A549 (cell line): ENCODE results near the gene ALOX15B. TPM values are rescaled to one million over a fixed set of nuclear protein-coding genes. Genes with fewer than 3 reads are reported as not detected.

Experiments
- ATAC-seq, 2 experiments: fragments of 200-7000 bp in 1 of 2; fragments of >200 bp in 1 of 2; cut with Nextera tagmentation in 1 of 2; cut with Tn5 transposase in 1 of 2; 3 replicates each; pipeline versions ENCODE4 v1.8.0 to v1.9.1; 2018 to 2020; ENCODE audit warnings: mild to moderate bottlenecking in 1 of 2, moderate library complexity in 1 of 2
- CTCF ChIA-PET: fragments of 300-600 bp; sonication (Branson Sonifier 250); formaldehyde crosslinking; extraction: SDS; loops from one replicate; lab custom pipeline; 2021; ENCODE audit warnings: antibody characterized with exemption, inconsistent platforms; lab: Yijun Ruan, JAX
- POLR2A ChIA-PET: fragments of 350-600 bp; formaldehyde crosslinking; extraction: SDS; loops from one replicate; lab custom pipeline; 2021; ENCODE audit warnings: antibody characterized with exemption, inconsistent platforms; lab: Yijun Ruan, JAX
- DNase-seq, 2 experiments: peaks; one replicate each; pipeline versions ENCODE4 v3.0.0 to v3.0.0-alpha.2; 2011 to 2016; ENCODE audit warnings: low read depth in 1 of 2, low spot score in 1 of 2
- FAIRE-seq: peaks from 2 replicates; lab custom pipeline; 2011; peaks lifted over from hg19 to GRCh38; lab: Jason Lieb, UNC
- H3K27ac ChIP-seq, 2 experiments: fragments of >200 bp; sonication (Bioruptor Twin); formaldehyde crosslinking; 3 replicates each; pipeline ENCODE4 v1.5.1; 2016 to 2017
- H3K4me1 ChIP-seq: fragments of >200 bp; sonication (Bioruptor Twin); formaldehyde crosslinking; 3 replicates; pipeline ENCODE4 v1.6.1; 2016
- H3K4me2 ChIP-seq: fragments of >200 bp; sonication (Bioruptor Twin); formaldehyde crosslinking; 3 replicates; pipeline ENCODE4 v1.6.1; 2016
- H3K4me3 ChIP-seq: fragments of >200 bp; sonication (Bioruptor Twin); formaldehyde crosslinking; 3 replicates; pipeline ENCODE4 v1.5.1; 2016
- H3K9me3 ChIP-seq: fragments of >200 bp; sonication (Bioruptor Twin); formaldehyde crosslinking; 3 replicates; pipeline ENCODE4 v1.6.1; 2016
- EHMT2 ChIP-seq: fragments of 200-600 bp; sonication (generic); IDR thresholded peaks from 2 replicates; pipeline ENCODE4 v1.6.1; 2016; ENCODE audit warnings: antibody characterized with exemption, low read depth, mild to moderate bottlenecking, moderate library complexity
- ELK1 ChIP-seq: fragments of 150-350 bp; IDR thresholded peaks from 2 replicates; pipeline ENCODE4 v1.6.1; 2014; ENCODE audit warnings: low read depth, mild to moderate bottlenecking, low read length
- FOXS1 ChIP-seq: fragments of 250-450 bp; sonication (Bioruptor Pico); IDR thresholded peaks from 2 replicates; pipeline ENCODE4 v1.5.0; 2020; ENCODE audit warnings: mild to moderate bottlenecking, moderate library complexity
- HES2 ChIP-seq: fragments of >200 bp; sonication (Bioruptor Twin); formaldehyde crosslinking; IDR thresholded peaks from 2 replicates; pipeline ENCODE4 v1.6.1; 2016
- HOXA7 ChIP-seq: fragments of 250-450 bp; sonication (Bioruptor Pico); IDR thresholded peaks from 2 replicates; pipeline ENCODE4 v1.5.0; 2020; ENCODE audit warnings: mild to moderate bottlenecking, moderate library complexity
- HOXB5 ChIP-seq: fragments of 250-450 bp; sonication (Bioruptor Pico); IDR thresholded peaks from 2 replicates; pipeline ENCODE4 v1.5.0; 2020; ENCODE audit warnings: mild to moderate bottlenecking, moderate library complexity
- KDM5A ChIP-seq: fragments of 200-600 bp; sonication (generic); IDR thresholded peaks from 2 replicates; pipeline ENCODE4 v1.6.1; 2016; ENCODE audit warnings: antibody characterized with exemption, mild to moderate bottlenecking
- MAX ChIP-seq: IDR thresholded peaks from 2 replicates; pipeline ENCODE4 v1.6.1; 2012
- POLR2AphosphoS2 ChIP-seq: conservative IDR thresholded peaks from 2 replicates; pipeline ENCODE4 v1.6.1; 2012; ENCODE audit warnings: low read length, improper control_type of control experiment, inconsistent platforms
- RAD21 ChIP-seq, 2 experiments: fragments of >200 bp in 1 of 2; sonication (Bioruptor Twin) in 1 of 2; formaldehyde crosslinking in 1 of 2; IDR thresholded peaks in 1 of 2; conservative IDR thresholded peaks in 1 of 2; 2 replicates in 1 of 2; 3 replicates in 1 of 2; pipeline ENCODE4 v1.6.1; 2012 to 2018; ENCODE audit warnings: inconsistent platforms in 1 of 2
- RCOR1 ChIP-seq: fragments of 150-350 bp; IDR thresholded peaks from 2 replicates; pipeline ENCODE4 v1.6.1; 2014; ENCODE audit warnings: antibody characterized with exemption, low read length, low read depth
- REST ChIP-seq: fragments of 200-600 bp; sonication (generic); IDR thresholded peaks from 2 replicates; pipeline ENCODE4 v1.6.1; 2016; ENCODE audit warnings: antibody characterized with exemption, mild to moderate bottlenecking, moderate library complexity
- RFX5 ChIP-seq: fragments of 450-650 bp; IDR thresholded peaks from 2 replicates; pipeline ENCODE4 v1.7.1; 2014; ENCODE audit warnings: antibody characterized with exemption, mild to moderate bottlenecking, moderate library complexity
- SMC3 ChIP-seq: fragments of >200 bp; sonication (Bioruptor Twin); formaldehyde crosslinking; IDR thresholded peaks from 3 replicates; pipeline ENCODE4 v1.6.1; 2018; ENCODE audit warnings: inconsistent platforms
- SREBF2 ChIP-seq: fragments of 450-650 bp; IDR thresholded peaks from 2 replicates; pipeline ENCODE4 v1.6.1; 2014; ENCODE audit warnings: mild to moderate bottlenecking, moderate library complexity
- USF2 ChIP-seq: fragments of 450-650 bp; IDR thresholded peaks from 2 replicates; pipeline ENCODE4 v1.6.1; 2014; ENCODE audit warnings: antibody characterized with exemption
- ZNF302 ChIP-seq: fragments of 250-450 bp; sonication (Bioruptor Pico); IDR thresholded peaks from 2 replicates; pipeline ENCODE4 v1.9.0; 2021; ENCODE audit warnings: inconsistent platforms, mild to moderate bottlenecking, moderate library complexity
- ZSCAN20 ChIP-seq: fragments of 250-450 bp; sonication (Bioruptor Pico); IDR thresholded peaks from 2 replicates; pipeline ENCODE4 v1.8.0; 2022; ENCODE audit warnings: mild to moderate bottlenecking, moderate library complexity
- WGBS: methylation state at CpG from one replicate; pipeline ENCODE4 v1.1.6; 2017; ENCODE audit errors: missing lambda C conversion rate; 5-methylcytosine and 5-hydroxymethylcytosine counted together
- polyA plus RNA-seq, 4 experiments: library from polyadenylated mRNA; depleted of rRNA in 3 of 4; stranded (reverse); fragments of >200 nt; fragmentation: RNase III in 1 of 4; extraction: RNeasy Plus Mini Kit Qiagen cat#74134 plus additional on column Dnase treatment in 1 of 4; gene quantifications; 2 replicates in 3 of 4; 3 replicates in 1 of 4; pipeline ENCODE4 v1.2.3, GENCODE V29; 2011 to 2017

Gene ALOX15B
- polyA plus RNA-seq, 2 of the 4 experiments (the other 2 are of a cell fraction) = not detected

- WGBS = 72% methylated on average over 4 of the region's 4 CpGs
- TF ChIP-seq POLR2AphosphoS2 = no peak
- Histone ChIP-seq H3K4me1 (peaks cover 5% of the 10 kb centered on the region; the same call in 1 of the 3 replicates), H3K27ac (no peak overlapping the region), H3K9me3 (no peaks in the 10 kb centered on the region), H3K4me2 (no peak overlapping the region), H3K4me3 (no peak overlapping the region)
- ATAC-seq (no peak), FAIRE-seq (no peak), DNase-seq (no peak)
- ChIA-PET CTCF (interaction anchor here (4.5 to 27.4 kb wide), 4 partner anchors 8 to 41 kb away, joined by 54 to 1490 read pairs (median 563); partner anchors contain the start of genes ALOX12B and ALOXE3), POLR2A (no interaction called here)
These were observed 28.9 kb downstream of the ALOX15B start for GRCh38 chr17:8067806-8068205.

GRCh38 chr17:8068736-8069586 is 30.1 kb downstream of the ALOX15B start:
- TF ChIP-seq REST (no peak), MAX (no peak), HOXB5 (no peak), SMC3 (no peak), ZSCAN20 (CRISPR knock-in tag) (no peak), ELK1 (no peak), FOXS1 (CRISPR knock-in tag) (no peak)
- POLR2A ChIA-PET = no interaction called here
- no peak overlapping the region for H3K27ac ChIP-seq
- no peak for ATAC-seq
- CTCF ChIA-PET = interaction anchor here (0.7 to 27.4 kb wide), 10 partner anchors 9 to 246 kb away, joined by 3 to 1490 read pairs (median 6); partner anchors contain the start of genes ALOX12B and ALOXE3
- no peak overlapping the region for H3K4me2 ChIP-seq
- H3K4me1 ChIP-seq = peaks cover 13% of the 10 kb centered on the region
- H3K9me3 ChIP-seq = no peaks in the 10 kb centered on the region
- no peak overlapping the region for H3K4me3 ChIP-seq
- FAIRE-seq = no peak
- 47% methylated on average over 9 of the region's 9 CpGs for WGBS
- no peak for DNase-seq

- Histone ChIP-seq H3K27ac (no peak overlapping the region), H3K4me3 (no peak overlapping the region), H3K4me1 (peaks cover 16% of the 10 kb centered on the region), H3K4me2 (no peak overlapping the region), H3K9me3 (no peaks in the 10 kb centered on the region)
- ATAC-seq (no peak), DNase-seq (no peak), FAIRE-seq (no peak)
- WGBS = 83% methylated on average over 3 of the region's 3 CpGs
- CTCF ChIA-PET = interaction anchor here (0.7 to 27.4 kb wide), 11 partner anchors 10 to 811 kb away, joined by 3 to 1490 read pairs (median 4); partner anchors contain the start of genes ALOX12B and ALOXE3
- POLR2A ChIA-PET = no interaction called here
- TF ChIP-seq EHMT2 (no peak), RCOR1 (no peak), HES2 (no peak), HOXA7 (no peak), ZSCAN20 (CRISPR knock-in tag) (no peak), ZNF302 (CRISPR knock-in tag) (no peak), HOXB5 (no peak), USF2 (no peak), KDM5A (no peak), RAD21 (conservative IDR thresholded peaks at IDR 0.05 in 1 of 2, IDR thresholded peaks at IDR 0.05 in 1 of 2) (no peak), POLR2AphosphoS2 (no peak), MAX (no peak), RFX5 (no peak), REST (no peak), SREBF2 (no peak), ELK1 (no peak)
These were observed 30.7 kb downstream of the ALOX15B start for GRCh38 chr17:8069587-8069860.
